Ovary (tissue), 3 donors: ENCODE measurements around the gene KRT3.

ENCODE experiments used
- CTCF ChIP-seq, 3 donors: fragments of 450-650 bp in 2 of 3; fragments of 200-600 bp in 1 of 3; IDR thresholded peaks; one replicate each; pipeline versions ENCODE4 v1.5.1 to v1.8.0; 2016 to 2022; ENCODE audit warnings: antibody characterized with exemption in 3 of 3, mild to moderate bottlenecking in 1 of 3
- POLR2A ChIP-seq: fragments of 450-650 bp; IDR thresholded peaks from one replicate; pipeline ENCODE4 v1.6.1; 2017; ENCODE audit warnings: antibody characterized with exemption, mild to moderate bottlenecking, moderate library complexity
- donor health status: DM: no; HTN: no; CAD: no.

DNA sequence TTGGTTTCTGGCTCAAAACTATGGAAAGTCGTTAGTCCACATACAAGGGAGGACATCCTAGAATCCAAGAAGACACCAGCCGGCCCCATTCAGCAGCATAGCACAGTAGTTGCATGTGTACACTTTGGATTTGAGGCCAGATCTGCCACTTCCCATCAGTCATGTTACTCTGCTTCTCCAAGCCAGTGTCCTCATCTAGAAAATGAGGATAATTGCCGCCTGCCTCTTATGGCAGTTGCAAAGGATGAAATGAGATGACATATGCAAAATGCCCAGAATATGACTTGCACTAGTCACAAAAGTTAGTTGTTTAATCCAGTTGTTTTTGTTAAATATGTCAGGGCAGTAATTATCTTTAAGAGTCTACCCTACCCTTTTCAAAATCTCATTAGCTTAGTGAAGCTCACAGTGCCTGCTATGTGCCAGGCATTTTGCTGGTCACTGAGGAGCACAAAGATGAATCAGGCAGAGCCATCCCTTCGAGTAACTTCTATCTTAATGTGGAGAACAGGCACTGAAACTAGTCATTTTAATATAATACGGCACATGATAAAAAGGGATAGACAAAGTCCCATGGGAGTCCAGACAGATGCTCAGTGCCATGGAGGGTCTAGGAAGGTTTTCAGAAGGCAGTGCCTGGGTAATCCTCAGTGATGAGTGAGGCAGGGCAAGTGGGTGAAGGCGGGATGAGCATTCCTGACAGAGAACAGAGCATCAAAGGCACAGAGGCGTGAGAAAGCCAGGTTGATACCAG, 12.2 kb downstream of the KRT3 start:
- TF ChIP-seq POLR2A (no peak), CTCF (IDR thresholded peaks at IDR 0.05) (no peak)
